ENCODE results near the gene SLC28A3. TPM values are rescaled to one million over a fixed set of nuclear protein-coding genes. Genes with fewer than 3 reads are reported as not detected.

The SLC28A3 gene
- total RNA-seq, 2 experiments from 2014 or later = not detected

- BruUV-seq (replicated peaks) = no TSS peak
- H3K4me3 ChIP-seq (ENCODE audit: low read depth, low read length, poor library complexity, severe bottlenecking) = no peak overlapping the region
- H3K79me2 ChIP-seq (ENCODE audit: insufficient read depth, low read depth, low read length) = no peaks in the 10 kb centered on the region
- POLR2A ChIA-PET = interaction anchor here (0.7 to 0.9 kb wide), 2 partner anchors 14 to 39 kb away, joined by 4 to 5 read pairs; no protein-coding TSS in a partner anchor
- no peak overlapping the region for H2AFZ ChIP-seq (ENCODE audit: low read length)
- no peaks in the 10 kb centered on the region; the same call in 1 of the 2 replicates for H3K9me2 ChIP-seq (ENCODE audit: insufficient read depth, low read length)
- no peak overlapping the region for H3K4me2 ChIP-seq (ENCODE audit: low read length)
- no peak overlapping the region for H3K27ac ChIP-seq (ENCODE audit: low read depth, low read length, poor library complexity, severe bottlenecking)
- intact Hi-C loops (cut with micrococcal nuclease; ENCODE audit: unreplicated experiment) = no loop called here
- DNase-seq (ENCODE audit: low spot score) = no peak
- TF ChIP-seq EZH2phosphoT487 (IDR thresholded peaks at IDR 0.05; ENCODE audit: borderline replicate concordance, low read depth, low read length) (no peak), CTCF (conservative IDR thresholded peaks at IDR 0.05; ENCODE audit: low read length) (no peak)
- H3K4me1 ChIP-seq (ENCODE audit: insufficient read depth, low read length, poor library complexity, severe bottlenecking) = no peaks in the 10 kb centered on the region
- CTCF ChIA-PET (ENCODE audit: unreplicated experiment) = interaction anchor here (0.7 kb wide), 1 partner anchor 900 kb away, joined by 3 read pairs; no protein-coding TSS in a partner anchor
- H4K20me1 ChIP-seq (ENCODE audit: insufficient read depth, low read length) = no peaks in the 10 kb centered on the region
- no peaks in the 10 kb centered on the region for H3K36me3 ChIP-seq (ENCODE audit: insufficient read depth, low read length)
- no peaks in the 10 kb centered on the region for H3K9me3 ChIP-seq (ENCODE audit: low read length)
These were observed 2.6 kb upstream of the SLC28A3 start for GRCh38 chr9:84343111-84343521.

DNA sequence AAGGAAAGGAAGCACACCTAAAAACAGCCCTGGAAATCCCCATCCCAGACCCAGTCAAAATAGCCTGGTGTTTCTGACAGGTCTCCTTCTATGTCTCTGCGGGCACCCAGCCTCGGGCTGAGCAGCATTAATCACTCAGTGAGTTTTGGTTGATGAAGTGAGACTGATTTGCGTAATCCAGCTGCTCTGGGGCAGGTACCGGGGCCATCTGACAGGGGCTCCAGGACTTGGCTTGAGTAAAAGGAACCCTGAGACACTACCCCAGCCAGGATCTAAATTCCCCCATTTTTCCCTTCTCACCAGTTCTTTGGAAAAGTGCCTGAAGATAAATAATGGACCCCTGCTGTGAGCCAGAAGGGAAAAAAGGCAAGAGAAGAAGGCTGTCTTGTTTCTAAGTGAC lies 596 bp downstream of the SLC28A3 start:
- Histone ChIP-seq H3K4me1 (ENCODE audit: insufficient read depth, low read length, poor library complexity, severe bottlenecking) (no peaks in the 10 kb centered on the region), H3K27ac (ENCODE audit: low read depth, low read length, poor library complexity, severe bottlenecking) (no peak overlapping the region), H4K20me1 (ENCODE audit: insufficient read depth, low read length) (no peaks in the 10 kb centered on the region), H3K9me2 (ENCODE audit: insufficient read depth, low read length) (no peaks in the 10 kb centered on the region), H3K79me2 (ENCODE audit: insufficient read depth, low read depth, low read length) (no peaks in the 10 kb centered on the region), H3K4me2 (ENCODE audit: low read length) (no peak overlapping the region), H3K4me3 (ENCODE audit: low read depth, low read length, poor library complexity, severe bottlenecking) (no peak overlapping the region), H3K9me3 (ENCODE audit: low read length) (no peaks in the 10 kb centered on the region), H3K36me3 (ENCODE audit: insufficient read depth, low read length) (no peaks in the 10 kb centered on the region), H2AFZ (ENCODE audit: low read length) (no peak overlapping the region)
- intact Hi-C loops (cut with micrococcal nuclease; ENCODE audit: unreplicated experiment) = no loop called here
- ChIA-PET CTCF (ENCODE audit: unreplicated experiment) (interaction anchor here (0.6 kb wide), 1 partner anchor 1266 kb away, joined by 4 read pairs; no protein-coding TSS in a partner anchor), POLR2A (interaction anchor here (0.7 kb wide), 1 partner anchor 49 kb away, joined by 3 read pairs; no protein-coding TSS in a partner anchor)
- no peak for TF ChIP-seq EZH2phosphoT487 (IDR thresholded peaks at IDR 0.05; ENCODE audit: borderline replicate concordance, low read depth, low read length)
- no peak for TF ChIP-seq CTCF (conservative IDR thresholded peaks at IDR 0.05; ENCODE audit: low read length)
- no peak for DNase-seq (ENCODE audit: low spot score)
- no TSS peak for BruUV-seq (replicated peaks)

DNA sequence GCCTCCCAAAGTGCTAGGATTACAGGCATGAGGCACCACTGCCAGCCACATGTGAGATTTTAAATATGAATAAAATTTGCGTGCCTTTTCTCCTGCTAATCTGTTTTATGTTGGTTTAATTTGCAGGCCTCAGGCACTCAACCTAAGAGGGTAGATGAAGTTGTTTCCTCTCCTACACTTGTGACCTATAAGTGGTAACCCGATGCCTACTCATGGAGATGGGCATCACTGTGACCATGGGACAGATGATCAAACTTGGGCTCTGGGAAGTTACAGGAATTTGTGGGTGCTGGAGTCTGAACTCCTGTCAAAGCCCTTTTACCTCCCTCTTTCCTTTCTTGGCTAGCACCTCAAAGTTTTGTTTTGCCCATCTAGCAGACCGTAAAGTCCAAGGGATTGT lies 1.1 kb downstream of the SLC28A3 start:
- TF ChIP-seq CTCF (conservative IDR thresholded peaks at IDR 0.05; ENCODE audit: low read length) (no peak), EZH2phosphoT487 (IDR thresholded peaks at IDR 0.05; ENCODE audit: borderline replicate concordance, low read depth, low read length) (no peak)
- ChIA-PET POLR2A (no interaction called here), CTCF (ENCODE audit: unreplicated experiment) (no interaction called here)
- Histone ChIP-seq H3K4me2 (ENCODE audit: low read length) (no peak overlapping the region), H4K20me1 (ENCODE audit: insufficient read depth, low read length) (no peaks in the 10 kb centered on the region), H3K4me1 (ENCODE audit: insufficient read depth, low read length, poor library complexity, severe bottlenecking) (no peaks in the 10 kb centered on the region), H2AFZ (ENCODE audit: low read length) (no peak overlapping the region), H3K9me3 (ENCODE audit: low read length) (no peaks in the 10 kb centered on the region), H3K79me2 (ENCODE audit: insufficient read depth, low read depth, low read length) (no peaks in the 10 kb centered on the region), H3K4me3 (ENCODE audit: low read depth, low read length, poor library complexity, severe bottlenecking) (no peak overlapping the region), H3K27ac (ENCODE audit: low read depth, low read length, poor library complexity, severe bottlenecking) (no peak overlapping the region), H3K36me3 (ENCODE audit: insufficient read depth, low read length) (no peaks in the 10 kb centered on the region), H3K9me2 (ENCODE audit: insufficient read depth, low read length) (no peaks in the 10 kb centered on the region)
- intact Hi-C loops (cut with micrococcal nuclease; ENCODE audit: unreplicated experiment) = no loop called here
- no peak for DNase-seq (ENCODE audit: low spot score)
- BruUV-seq (replicated peaks) = no TSS peak
